GM12878 (cell line): ENCODE data around the gene RAD51B. TPM values are rescaled to one million over a fixed set of nuclear protein-coding genes. Genes with fewer than 3 reads are reported as not detected.
A peak's percentile ranks its signal among the peaks of the same experiment; 100 is the strongest.

Experiments
- ATAC-seq: fragments of 200-7000 bp; cut with Tn5 transposase; 3 replicates; pipeline ENCODE4 v1.9.1; 2020; ENCODE audit warnings: mild to moderate bottlenecking, moderate library complexity
- BruUV-seq: library from RNA; stranded (reverse); fragments of 400-500 nt; replicated peaks from 2 replicates; lab custom pipeline; 2021; lab: Mats Ljungman, UMichigan
- CTCF ChIA-PET: fragments of 300-600 bp; sonication (Branson Sonifier 250); formaldehyde crosslinking; extraction: SDS; loops from one replicate; lab custom pipeline; 2021; ENCODE audit warnings: inconsistent platforms; lab: Yijun Ruan, JAX
- POLR2A ChIA-PET: fragments of 350-600 bp; formaldehyde crosslinking; extraction: SDS; loops from one replicate; lab custom pipeline; 2021; ENCODE audit warnings: inconsistent platforms; lab: Charles Lee
- RAD21 ChIA-PET: fragments of 300-600 bp; sonication (Branson Sonifier 250); formaldehyde crosslinking; loops from one replicate; lab custom pipeline; 2023; ENCODE audit warnings: antibody characterized with exemption; ENCODE audit not compliant: unreplicated experiment; lab: Charles Lee
- SMC1A ChIA-PET: fragments of 300-600 bp; sonication (Branson Sonifier 250); formaldehyde crosslinking; loops from one replicate; lab custom pipeline; 2023; ENCODE audit not compliant: unreplicated experiment, uncharacterized antibody; lab: Charles Lee
- DNase-seq: peaks from one replicate; pipeline ENCODE4 v3.0.0-alpha.2; 2011; ENCODE audit warnings: low read depth, low spot score
- FAIRE-seq: peaks from 3 replicates; lab custom pipeline; 2011; peaks lifted over from hg19 to GRCh38; lab: Jason Lieb, UNC
- H2AFZ ChIP-seq: 2 replicates; pipeline ENCODE4 v1.6.0; 2011; ENCODE audit warnings: low read depth, low read length, control low read depth; ENCODE audit not compliant: control insufficient read depth
- H3K27ac ChIP-seq: 2 replicates; pipeline ENCODE4 v1.5.1; 2011; ENCODE audit warnings: control low read depth; ENCODE audit not compliant: control insufficient read depth, insufficient read depth
- H3K27me3 ChIP-seq, 2 experiments: replicated peaks in 1 of 2; 2 replicates each; pipeline versions ENCODE4 v1.6.0 to v1.6.1; 2011; ENCODE audit warnings: low read length in 1 of 2; ENCODE audit not compliant: control insufficient read depth in 2 of 2, insufficient read depth in 2 of 2
- H3K36me3 ChIP-seq, 2 experiments: 2 replicates each; pipeline ENCODE4 v1.5.1; 2011; ENCODE audit warnings: low read length in 1 of 2; ENCODE audit not compliant: control insufficient read depth in 2 of 2, insufficient read depth in 2 of 2
- H3K4me1 ChIP-seq: 2 replicates; pipeline ENCODE4 v1.6.1; 2011; ENCODE audit warnings: mild to moderate bottlenecking, low read length, moderate library complexity, mixed read lengths; ENCODE audit not compliant: control insufficient read depth, insufficient read depth
- H3K4me2 ChIP-seq: 2 replicates; pipeline ENCODE4 v1.6.0; 2011; ENCODE audit warnings: control low read depth; ENCODE audit not compliant: control insufficient read depth, insufficient read depth
- H3K4me3 ChIP-seq: fragments of 200-600 bp; sonication (generic); 2 replicates; pipeline ENCODE4 v1.5.1; 2016
- H3K79me2 ChIP-seq: 2 replicates; pipeline ENCODE4 v1.6.0; 2011; ENCODE audit warnings: low read length; ENCODE audit not compliant: control insufficient read depth, insufficient read depth
- H3K9ac ChIP-seq: 2 replicates; pipeline ENCODE4 v1.8.0; 2011; ENCODE audit warnings: low read length, control low read depth, mixed read lengths; ENCODE audit not compliant: control insufficient read depth, insufficient read depth
- H3K9me3 ChIP-seq: replicated peaks from 3 replicates; pipeline ENCODE4 v1.5.1; 2011; ENCODE audit warnings: mild to moderate bottlenecking, low read length; ENCODE audit not compliant: control insufficient read depth, insufficient read depth
- H4K20me1 ChIP-seq: 2 replicates; pipeline ENCODE4 v1.6.0; 2011; ENCODE audit not compliant: control insufficient read depth, insufficient read depth
- ASH2L ChIP-seq: fragments of 300-600, 200-600 bp; sonication (generic); IDR thresholded peaks from 2 replicates; pipeline ENCODE4 v1.6.1; 2017; ENCODE audit warnings: low read depth, mild to moderate bottlenecking, borderline replicate concordance
- DPF2 ChIP-seq: fragments of 450-650 bp; IDR thresholded peaks from 2 replicates; pipeline ENCODE4 v1.6.1; 2017; ENCODE audit warnings: mild to moderate bottlenecking
- EED ChIP-seq: sonication (generic); IDR thresholded peaks from 2 replicates; pipeline ENCODE4 v1.6.1; 2016; ENCODE audit warnings: antibody characterized with exemption, low read depth
- HDAC2 ChIP-seq: fragments of 200-600 bp; sonication (generic); IDR thresholded peaks from 2 replicates; pipeline ENCODE4 v1.6.1; 2017
- JUND ChIP-seq: IDR thresholded peaks from 2 replicates; pipeline ENCODE4 v1.6.1; 2012; ENCODE audit warnings: low read depth, mild to moderate bottlenecking, low read length, improper control_type of control experiment, moderate library complexity
- KLF5 ChIP-seq: fragments of 450-650 bp; IDR thresholded peaks from 2 replicates; pipeline ENCODE4 v1.6.1; 2014; ENCODE audit warnings: mild to moderate bottlenecking; ENCODE audit not compliant: partially characterized antibody
- MTA2 ChIP-seq: fragments of 450-650 bp; IDR thresholded peaks from 2 replicates; pipeline ENCODE4 v1.6.1; 2016; ENCODE audit warnings: low read depth, mild to moderate bottlenecking, moderate library complexity
- MYB ChIP-seq: fragments of 150-350 bp; IDR thresholded peaks from 2 replicates; pipeline ENCODE4 v1.6.1; 2014; ENCODE audit warnings: mild to moderate bottlenecking, low read depth, low read length, borderline replicate concordance
- MYC ChIP-seq: IDR thresholded peaks from 2 replicates; pipeline ENCODE4 v1.6.1; 2011; ENCODE audit warnings: mild to moderate bottlenecking, low read length, moderate library complexity, inconsistent platforms; ENCODE audit not compliant: insufficient read depth, insufficient replicate concordance, insufficient read length, severe bottlenecking
- SIX5 ChIP-seq: IDR thresholded peaks from 2 replicates; pipeline ENCODE4 v1.6.1; 2011; ENCODE audit warnings: mild to moderate bottlenecking, low read depth, low read length, moderate library complexity; ENCODE audit not compliant: severe bottlenecking
- SREBF1 ChIP-seq: IDR thresholded peaks from 2 replicates; pipeline ENCODE4 v1.6.1; 2012; ENCODE audit warnings: mild to moderate bottlenecking, low read length
- TAF1 ChIP-seq: IDR thresholded peaks from 2 replicates; pipeline ENCODE4 v1.6.1; 2011; ENCODE audit warnings: mild to moderate bottlenecking, low read depth, low read length, borderline replicate concordance
- TCF3 ChIP-seq: IDR thresholded peaks from 2 replicates; pipeline ENCODE4 v1.6.1; 2012; ENCODE audit warnings: low read depth, mild to moderate bottlenecking, low read length, borderline replicate concordance; ENCODE audit not compliant: insufficient read depth
- TCF7 ChIP-seq: IDR thresholded peaks from 2 replicates; pipeline ENCODE4 v1.6.1; 2014; ENCODE audit warnings: antibody characterized with exemption, borderline replicate concordance
- USF2 ChIP-seq: IDR thresholded peaks from 2 replicates; pipeline ENCODE4 v1.6.1; 2011; ENCODE audit warnings: low read depth, low read length, improper control_type of control experiment, borderline replicate concordance
- ZNF274 ChIP-seq: IDR thresholded peaks from one replicate; pipeline ENCODE4 v1.8.0; 2011; ENCODE audit not compliant: insufficient read length, insufficient read depth
- ZNF622 ChIP-seq: fragments of 450-650 bp; IDR thresholded peaks from 2 replicates; pipeline ENCODE4 v1.6.1; 2017; ENCODE audit warnings: mild to moderate bottlenecking, inconsistent platforms
- in situ Hi-C: fragments of 300-500 bp; cut with MboI; formaldehyde crosslinking; loops from 9 replicates; pipeline ENCODE4 v1.14.3; 2018; ENCODE audit warnings: mixed read lengths
- intact Hi-C: fragments of 100-400 bp; cut with micrococcal nuclease; formaldehyde crosslinking; loops from one replicate; pipeline ENCODE4 v1.14.2; 2022; ENCODE audit not compliant: unreplicated experiment
- polyA plus RNA-seq, 11 experiments: library from polyadenylated mRNA; depleted of rRNA in 4 of 11; unstranded in 6 of 11; stranded (reverse) in 5 of 11; fragments of >200 nt; fragmentation: Nextera tagmentation in 4 of 11; fragmentation: Illumina TruSeq in 1 of 11; extraction: Ambion mirVana in 4 of 11; extraction: Trizol in 1 of 11; gene quantifications; 1 replicate in 1 of 11; 2 replicates in 10 of 11; pipeline versions ENCODE4 v1.2.1 to v1.2.3, GENCODE V29; 2011 to 2016; ENCODE audit warnings: inconsistent platforms in 2 of 11, missing spikeins in 2 of 11, low read depth in 1 of 11
- total RNA-seq, 4 experiments: library from RNA; depleted of rRNA in 3 of 4; stranded (reverse); fragments of >200 nt in 3 of 4; fragmentation: Illumina TruSeq in 1 of 4; extraction: Trizol in 1 of 4; gene quantifications; 2 replicates each; pipeline versions ENCODE4 v1.2.1 to v1.2.3, GENCODE V29; 2013 to 2021
- TF ChIP-seq, protein P1 (sequence below): IDR thresholded peaks from 2 replicates; pipeline ENCODE4 v1.6.1; 2011; ENCODE audit warnings: mild to moderate bottlenecking, low read depth, low read length, moderate library complexity; ENCODE audit not compliant: insufficient replicate concordance

RAD51B gene
- total and polyA plus RNA-seq, 10 of the 15 experiments (the other 5 are each of a cell fraction or from before 2014, with no cell fraction given): 9.8 to 26.8 (median 21.3) TPM

GRCh38 chr14:68283378-68284123 lies 464.0 kb downstream of the RAD51B start (continued):
- TF ChIP-seq SIX5: no peak
- TF ChIP-seq TCF3: 0 out of 2 replicates have a peak, but pooled peaks have one; percentile 12
- TF ChIP-seq HDAC2: no peak
- TF ChIP-seq EED: peak; percentile 72
- TF ChIP-seq MYB: no peak
- TF ChIP-seq ZNF622: no peak
- TF ChIP-seq DPF2: peak; percentile 91
- TF ChIP-seq, all 136 proteins: peak for 56

- Histone ChIP-seq H4K20me1 (no peaks in the 10 kb centered on the region), H3K9ac (peak overlapping the region; percentile 81), H3K27ac (peak overlapping the region; percentile 92), H3K9me3 (no peaks in the 10 kb centered on the region), H3K4me2 (peak overlapping the region; percentile 53), H3K4me3 (no peak overlapping the region), H3K36me3 (no peaks in the 10 kb centered on the region), H3K4me1 (peaks cover 84% of the 10 kb centered on the region), H3K27me3 (no peaks in the 10 kb centered on the region), H3K79me2 (peaks cover 7% of the 10 kb centered on the region), H2AFZ (no peak overlapping the region; the same call in 1 of the 2 replicates)
- SMC1A ChIA-PET: interaction anchor here (0.6 to 14.2 kb wide), 19 partner anchors 8 to 530 kb away, joined by 3 to 321 read pairs (median 12); no protein-coding TSS in a partner anchor
- DNase-seq: no peak
- POLR2A ChIA-PET: interaction anchor here (0.6 to 12.4 kb wide), 17 partner anchors 8 to 532 kb away, joined by 3 to 141 read pairs (median 8); no protein-coding TSS in a partner anchor
- intact Hi-C loops (loop anchor here (2.0 to 10.0 kb wide), 3 partner anchors 34 to 530 kb away; no protein-coding TSS in a partner anchor), in situ Hi-C loops (no loop called here)
- no peak for FAIRE-seq
- ATAC-seq: no peak
- RAD21 ChIA-PET: interaction anchor here (0.7 to 15.7 kb wide), 25 partner anchors 8 to 536 kb away, joined by 3 to 343 read pairs (median 12); no protein-coding TSS in a partner anchor
- BruUV-seq: no TSS peak
- CTCF ChIA-PET: interaction anchor here (0.6 to 10.0 kb wide), 14 partner anchors 8 to 505 kb away, joined by 3 to 73 read pairs (median 5); no protein-coding TSS in a partner anchor
- TF ChIP-seq MYC: no peak
- TF ChIP-seq ASH2L: no peak
- TF ChIP-seq USF2: no peak
- TF ChIP-seq JUND: no peak
- TF ChIP-seq MTA2: no peak
- no peak for TF ChIP-seq KLF5
- TF ChIP-seq TCF7: no peak
- TF ChIP-seq, protein P1, sequence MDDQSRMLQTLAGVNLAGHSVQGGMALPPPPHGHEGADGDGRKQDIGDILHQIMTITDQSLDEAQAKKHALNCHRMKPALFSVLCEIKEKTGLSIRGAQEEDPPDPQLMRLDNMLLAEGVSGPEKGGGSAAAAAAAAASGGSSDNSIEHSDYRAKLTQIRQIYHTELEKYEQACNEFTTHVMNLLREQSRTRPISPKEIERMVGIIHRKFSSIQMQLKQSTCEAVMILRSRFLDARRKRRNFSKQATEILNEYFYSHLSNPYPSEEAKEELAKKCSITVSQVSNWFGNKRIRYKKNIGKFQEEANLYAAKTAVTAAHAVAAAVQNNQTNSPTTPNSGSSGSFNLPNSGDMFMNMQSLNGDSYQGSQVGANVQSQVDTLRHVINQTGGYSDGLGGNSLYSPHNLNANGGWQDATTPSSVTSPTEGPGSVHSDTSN: no peak
- no peak for TF ChIP-seq TAF1
- TF ChIP-seq ZNF274: no peak
- no peak for TF ChIP-seq SREBF1
- no peak for TF ChIP-seq MYB
Observed at GRCh38 chr14:68284333-68284732, 464.8 kb downstream of the RAD51B start.
